ENCODE results near the gene TMEM89. TPM values are rescaled to one million over a fixed set of nuclear protein-coding genes. Genes with fewer than 3 reads are reported as not detected.

The TMEM89 gene
- total RNA-seq, 1 experiment from 2014 or later, result not detected

DNA sequence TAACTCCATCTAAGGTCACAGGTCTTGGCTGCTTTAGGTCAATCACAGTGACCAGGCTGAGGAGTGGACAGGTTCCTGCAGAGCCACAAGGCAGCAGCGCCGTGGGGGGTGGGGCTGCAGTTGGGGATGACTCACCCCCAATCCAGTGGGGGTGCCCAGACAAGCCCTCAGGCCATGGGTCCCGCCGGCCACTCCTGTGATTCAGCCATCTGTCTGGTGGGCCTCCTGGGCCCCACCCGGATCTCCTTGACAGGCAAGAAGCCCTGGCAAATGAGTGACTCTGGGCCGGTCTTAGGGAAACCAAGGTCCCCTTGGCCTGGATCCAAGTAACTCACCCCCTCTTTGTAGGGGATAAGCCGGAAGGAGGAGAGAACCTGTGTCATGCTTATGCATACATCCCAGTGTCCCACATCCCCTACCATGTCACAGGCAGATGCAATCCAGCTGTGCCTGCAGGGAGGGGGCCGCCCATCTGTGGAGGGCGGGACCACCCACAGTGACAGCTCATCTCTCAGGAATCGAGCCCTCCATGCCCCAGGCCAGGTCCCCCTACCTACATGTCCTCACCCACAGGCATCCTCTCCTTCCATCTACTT is 25.9 kb downstream of the TMEM89 start:
- intact Hi-C loops (cut with micrococcal nuclease), result loop anchor here (5.0 kb wide), 1 partner anchor 38 kb away; the partner anchor contains the start of gene PFKFB4
- H3K9ac ChIP-seq (ENCODE audit: low read length), result peak overlapping the region; percentile 19; the same call in 1 of the 2 replicates
- peak overlapping the region; percentile 51 for H3K4me2 ChIP-seq (ENCODE audit: low read length)
- peak; percentile 43 for ATAC-seq
- peaks cover 60% of the 10 kb centered on the region for H3K4me1 ChIP-seq (ENCODE audit: insufficient read depth, low read length)
- no peaks in the 10 kb centered on the region for H3K79me2 ChIP-seq (ENCODE audit: low read length)
- H3K27me3 ChIP-seq (ENCODE audit: low read length), result no peaks in the 10 kb centered on the region
- peak overlapping the region; percentile 74 for H3K27ac ChIP-seq (ENCODE audit: low read length)
- H3K9me2 ChIP-seq (replicated peaks; ENCODE audit: low read length), result no peaks in the 10 kb centered on the region
- H3K9me3 ChIP-seq (ENCODE audit: low read length), result no peaks in the 10 kb centered on the region
- no peak overlapping the region for H2AFZ ChIP-seq (ENCODE audit: low read length)
- BruUV-seq (replicated peaks), result no TSS peak
- H3K36me3 ChIP-seq (ENCODE audit: low read depth, low read length), result peaks cover 21% of the 10 kb centered on the region
- TF ChIP-seq CTCF (conservative IDR thresholded peaks at IDR 0.05; ENCODE audit: low read depth, low read length) (no peak), EZH2 (IDR thresholded peaks at IDR 0.05; ENCODE audit: low read length, unreplicated experiment) (no peak), EZH2phosphoT487 (IDR thresholded peaks at IDR 0.05; ENCODE audit: borderline replicate concordance, low read length) (no peak)
- DNase-seq, result peak; percentile 95
- H4K20me1 ChIP-seq (ENCODE audit: low read length), result no peaks in the 10 kb centered on the region
- POLR2A ChIA-PET (ENCODE audit: unreplicated experiment), result no interaction called here
- no peaks in the 10 kb centered on the region for H3F3A ChIP-seq (ENCODE audit: low read length, unreplicated experiment)
- CTCF ChIA-PET, result no interaction called here
- H3K4me3 ChIP-seq (ENCODE audit: low read length), result no peak overlapping the region

DNA sequence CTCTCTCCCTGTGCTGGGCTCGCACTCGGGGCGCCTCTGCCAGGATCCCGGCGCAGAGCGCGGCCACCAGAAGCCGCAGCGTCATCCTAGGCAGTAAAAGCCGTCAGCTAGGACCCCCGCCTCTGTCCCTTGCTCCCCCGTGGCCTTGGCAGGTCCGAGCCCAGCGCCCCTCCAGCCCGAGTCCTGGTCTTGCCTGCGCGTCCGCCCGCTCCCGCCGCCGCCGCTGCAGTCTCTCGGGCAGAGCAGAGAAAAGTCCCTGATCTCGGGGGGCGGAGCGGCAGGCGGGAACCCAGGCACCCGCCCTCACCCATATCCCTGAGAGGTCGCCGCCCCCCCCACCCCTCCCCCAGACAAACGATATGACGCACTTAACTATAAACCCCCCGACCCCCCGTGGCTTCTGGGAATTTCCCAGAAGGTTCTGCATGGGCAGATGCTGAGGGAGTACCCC is 26.5 kb downstream of the TMEM89 start, which contains the start of gene COL7A1:
COL7A1 (minus strand) TSS at position 255 of the 451 bp plus-strand sequence; CDS start at position 85, 170 bp downstream.
- no TSS peak for BruUV-seq (replicated peaks)
- DNase-seq, result no peak
- intact Hi-C loops (cut with micrococcal nuclease), result loop anchor here (5.0 kb wide), 1 partner anchor 38 kb away; the partner anchor contains the start of gene PFKFB4
- Histone ChIP-seq H3K4me1 (ENCODE audit: insufficient read depth, low read length) (peaks cover 54% of the 10 kb centered on the region), H3K27ac (ENCODE audit: low read length) (peak within 1 kb of the TSS; percentile 74), H3K9me3 (ENCODE audit: low read length) (no peaks in the 10 kb centered on the region), H3K9ac (ENCODE audit: low read length) (peak within 1 kb of the TSS; percentile 19; the same call in 1 of the 2 replicates), H3K4me3 (ENCODE audit: low read length) (no peak within 1 kb of the TSS), H3K9me2 (replicated peaks; ENCODE audit: low read length) (no peaks in the 10 kb centered on the region), H3K79me2 (ENCODE audit: low read length) (no peaks in the 10 kb centered on the region), H3K4me2 (ENCODE audit: low read length) (peak within 1 kb of the TSS; percentile 51), H3K36me3 (ENCODE audit: low read depth, low read length) (peaks cover 15% of the 10 kb centered on the region), H2AFZ (ENCODE audit: low read length) (no peak within 1 kb of the TSS), H3F3A (ENCODE audit: low read length, unreplicated experiment) (no peaks in the 10 kb centered on the region), H3K27me3 (ENCODE audit: low read length) (no peaks in the 10 kb centered on the region), H4K20me1 (ENCODE audit: low read length) (no peaks in the 10 kb centered on the region)
- CTCF ChIA-PET, result no interaction called here
- POLR2A ChIA-PET (ENCODE audit: unreplicated experiment), result no interaction called here
- no peak for TF ChIP-seq EZH2 (IDR thresholded peaks at IDR 0.05; ENCODE audit: low read length, unreplicated experiment)
- no peak for ATAC-seq

DNA sequence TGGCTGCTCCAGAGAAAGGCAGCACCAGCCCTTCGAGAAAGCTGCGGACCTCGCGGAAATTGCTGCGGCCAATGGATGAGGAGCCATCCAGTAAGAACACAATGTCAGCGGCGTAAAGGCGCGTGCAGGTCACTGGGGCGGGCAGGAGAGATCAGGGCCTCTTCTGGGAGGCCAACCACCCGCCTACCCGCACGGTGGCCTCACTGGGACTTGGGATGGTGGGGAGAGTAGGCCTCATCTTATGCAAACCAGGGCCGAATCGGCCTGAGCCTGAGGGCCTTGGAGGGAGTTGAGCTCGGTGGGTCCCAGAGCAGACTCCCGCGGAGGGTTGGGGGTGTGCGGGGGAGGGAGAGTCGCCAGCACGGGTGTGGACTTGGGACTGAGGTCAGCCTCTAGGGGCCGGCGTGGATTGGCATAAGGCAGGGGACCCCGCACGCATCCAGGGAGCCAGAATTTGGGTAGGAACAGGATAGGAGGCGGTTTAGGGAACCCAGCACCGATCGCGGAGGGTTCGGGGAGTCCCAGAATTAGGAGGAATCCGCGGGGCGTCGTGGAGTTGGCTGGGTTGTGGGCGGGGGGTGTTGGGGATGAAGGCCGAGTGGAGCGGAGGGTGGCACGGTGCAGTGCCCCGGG is 27.0 kb downstream of the TMEM89 start:
- H2AFZ ChIP-seq (ENCODE audit: low read length), result no peak overlapping the region
- ChIA-PET POLR2A (ENCODE audit: unreplicated experiment) (no interaction called here), CTCF (no interaction called here)
- ATAC-seq (no peak), DNase-seq (no peak)
- TF ChIP-seq CTCF (conservative IDR thresholded peaks at IDR 0.05; ENCODE audit: low read depth, low read length) (no peak), EZH2 (IDR thresholded peaks at IDR 0.05; ENCODE audit: low read length, unreplicated experiment) (no peak), EZH2phosphoT487 (IDR thresholded peaks at IDR 0.05; ENCODE audit: borderline replicate concordance, low read length) (no peak)
- H3K9me2 ChIP-seq (replicated peaks; ENCODE audit: low read length), result no peaks in the 10 kb centered on the region
- H3K27me3 ChIP-seq (ENCODE audit: low read length), result no peaks in the 10 kb centered on the region
- H3K4me1 ChIP-seq (ENCODE audit: insufficient read depth, low read length), result peaks cover 49% of the 10 kb centered on the region
- no peak overlapping the region for H3K9ac ChIP-seq (ENCODE audit: low read length)
- H3K36me3 ChIP-seq (ENCODE audit: low read depth, low read length), result peaks cover 10% of the 10 kb centered on the region
- H3K4me2 ChIP-seq (ENCODE audit: low read length), result no peak overlapping the region
- no peak overlapping the region for H3K4me3 ChIP-seq (ENCODE audit: low read length)
- no peaks in the 10 kb centered on the region for H3F3A ChIP-seq (ENCODE audit: low read length, unreplicated experiment)
- BruUV-seq (replicated peaks), result no TSS peak
- H3K27ac ChIP-seq (ENCODE audit: low read length), result 0 out of 2 replicates have a peak overlapping the region, but pooled peaks have one; percentile 74
- intact Hi-C loops (cut with micrococcal nuclease), result loop anchor here (5.0 kb wide), 1 partner anchor 37 kb away; the partner anchor contains the start of gene PFKFB4
- H4K20me1 ChIP-seq (ENCODE audit: low read length), result no peaks in the 10 kb centered on the region
- H3K79me2 ChIP-seq (ENCODE audit: low read length), result no peaks in the 10 kb centered on the region
- H3K9me3 ChIP-seq (ENCODE audit: low read length), result no peaks in the 10 kb centered on the region

Measured in PC-3 (cell line).